SK-N-SH (cell line): ENCODE measurements around the gene LIMK2. TPM values are rescaled to one million over a fixed set of nuclear protein-coding genes. Genes with fewer than 3 reads are reported as not detected.

ENCODE experiments used
- CTCF ChIA-PET: fragments of 300-600, 350-600 bp; formaldehyde crosslinking; extraction: SDS; loops from one replicate; lab custom pipeline; 2021; lab: Yijun Ruan, JAX
- POLR2A ChIA-PET: fragments of 350-600 bp; sonication (Branson Sonifier 250); formaldehyde crosslinking; extraction: SDS; loops from one replicate; lab custom pipeline; 2020; ENCODE audit warnings: antibody characterized with exemption, inconsistent platforms; lab: Yijun Ruan, JAX
- DNase-seq: peaks from one replicate; pipeline ENCODE4 v3.0.0; 2012
- H2AFZ ChIP-seq: fragments of 200-600 bp; sonication (generic); 2 replicates; pipeline ENCODE4 v1.8.1; 2016; ENCODE audit warnings: antibody characterized with exemption, mild to moderate bottlenecking, low read depth
- H3F3A ChIP-seq: fragments of 200-600 bp; sonication (generic); replicated peaks from 2 replicates; pipeline ENCODE3; 2016; ENCODE audit warnings: antibody characterized with exemption, mild to moderate bottlenecking; ENCODE audit not compliant: insufficient read depth
- H3K27ac ChIP-seq, 2 experiments: fragments of 200-500 bp in 1 of 2; fragments of 200-600 bp in 1 of 2; sonication (Bioruptor generic) in 1 of 2; sonication (generic), shearing (Covaris generic) in 1 of 2; 2 replicates each; pipeline versions ENCODE4 v1.5.1 to v1.6.1; 2014 to 2016; ENCODE audit warnings: low read depth in 2 of 2, inconsistent platforms in 1 of 2, low read length in 1 of 2, mild to moderate bottlenecking in 1 of 2, mixed read lengths in 1 of 2
- H3K27me3 ChIP-seq: fragments of 200-600 bp; sonication (generic), shearing (Covaris generic); 2 replicates; pipeline ENCODE4 v1.6.1; 2016; ENCODE audit warnings: mixed run types; ENCODE audit not compliant: insufficient read depth
- H3K36me3 ChIP-seq, 2 experiments: fragments of 200-500 bp in 1 of 2; fragments of 200-600 bp in 1 of 2; sonication (Bioruptor generic) in 1 of 2; sonication (generic) in 1 of 2; replicated peaks in 1 of 2; 2 replicates each; pipeline versions ENCODE3 to v1.5.1; 2014 to 2016; ENCODE audit warnings: low read length in 1 of 2, mild to moderate bottlenecking in 1 of 2; ENCODE audit not compliant: insufficient read depth in 2 of 2, control insufficient read depth in 1 of 2
- H3K4me1 ChIP-seq, 2 experiments: fragments of 200-500 bp in 1 of 2; fragments of 200-600 bp in 1 of 2; sonication (Bioruptor generic) in 1 of 2; sonication (generic), shearing (Covaris generic) in 1 of 2; 2 replicates each; pipeline versions ENCODE4 v1.5.1 to v1.6.1; 2014 to 2016; ENCODE audit warnings: low read depth in 1 of 2, low read length in 1 of 2, mixed run types in 1 of 2; ENCODE audit not compliant: insufficient read depth in 2 of 2, control insufficient read depth in 1 of 2
- H3K4me2 ChIP-seq: fragments of 200-600 bp; sonication (generic), shearing (Covaris generic); 2 replicates; pipeline ENCODE4 v1.6.1; 2017; ENCODE audit warnings: mixed run types
- H3K4me3 ChIP-seq, 2 experiments: fragments of 200-500 bp in 1 of 2; fragments of 200-600 bp in 1 of 2; sonication (Bioruptor generic) in 1 of 2; sonication (generic), shearing (Covaris generic) in 1 of 2; 2 replicates each; pipeline versions ENCODE4 v1.5.1 to v1.8.1; 2014 to 2016; ENCODE audit warnings: low read depth in 2 of 2, inconsistent platforms in 1 of 2, low read length in 1 of 2, mild to moderate bottlenecking in 1 of 2, mixed read lengths in 1 of 2, moderate library complexity in 1 of 2
- H3K79me2 ChIP-seq: fragments of 200-600 bp; sonication (generic); 2 replicates; pipeline ENCODE4 v1.8.1; 2017; ENCODE audit warnings: mild to moderate bottlenecking; ENCODE audit not compliant: insufficient read depth
- H3K9ac ChIP-seq: fragments of 200-600 bp; sonication (generic); 2 replicates; pipeline ENCODE4 v1.6.1; 2017; ENCODE audit warnings: mixed run types
- H3K9me2 ChIP-seq: fragments of 200-600 bp; sonication (generic); 2 replicates; pipeline ENCODE4 v1.6.1; 2017; ENCODE audit warnings: mixed run types
- H3K9me3 ChIP-seq: fragments of 200-600 bp; sonication (generic); 2 replicates; pipeline ENCODE4 v1.6.1; 2017; ENCODE audit warnings: mixed run types, mild to moderate bottlenecking, moderate library complexity
- H4K20me1 ChIP-seq: fragments of 200-600 bp; sonication (generic); 2 replicates; pipeline ENCODE4 v1.6.1; 2017; ENCODE audit warnings: mild to moderate bottlenecking, mixed run types; ENCODE audit not compliant: insufficient read depth
- EP300 ChIP-seq, 2 experiments: IDR thresholded peaks; 2 replicates each; pipeline versions ENCODE4 v1.4.0 to v1.6.1; 2012; ENCODE audit warnings: borderline replicate concordance in 1 of 2, low read depth in 1 of 2, low read length in 1 of 2
- EZH2phosphoT487 ChIP-seq: fragments of 200-600 bp; sonication (generic); IDR thresholded peaks from 2 replicates; pipeline ENCODE4 v1.6.1; 2017; ENCODE audit warnings: low read depth, mixed run types, mild to moderate bottlenecking, antibody characterized with exemption, moderate library complexity, borderline replicate concordance
- FOSL2 ChIP-seq: IDR thresholded peaks from 2 replicates; pipeline ENCODE4 v1.4.0; 2012; ENCODE audit warnings: low read depth, mild to moderate bottlenecking, moderate library complexity, borderline replicate concordance
- FOXJ3 ChIP-seq: sonication (generic); formaldehyde crosslinking; IDR thresholded peaks from 2 replicates; pipeline ENCODE4 v1.5.1; 2020; ENCODE audit warnings: mild to moderate bottlenecking, missing genetic modification reagents
- FOXM1 ChIP-seq: IDR thresholded peaks from 2 replicates; pipeline ENCODE4 v1.4.0; 2012; ENCODE audit warnings: low read depth, mild to moderate bottlenecking
- GABPA ChIP-seq: IDR thresholded peaks from 2 replicates; pipeline ENCODE4 v1.4.0; 2012; ENCODE audit warnings: low read depth, mild to moderate bottlenecking
- GATA2 ChIP-seq: sonication (generic); formaldehyde crosslinking; IDR thresholded peaks from 2 replicates; pipeline ENCODE4 v1.5.0; 2020; ENCODE audit warnings: mild to moderate bottlenecking, missing genetic modification reagents
- IRF3 ChIP-seq: fragments of 150-350 bp; IDR thresholded peaks from 2 replicates; pipeline ENCODE4 v1.6.1; 2016; ENCODE audit warnings: mild to moderate bottlenecking, low read depth, low read length
- MAX ChIP-seq: IDR thresholded peaks from 2 replicates; pipeline ENCODE4 v1.4.0; 2012; ENCODE audit warnings: low read depth
- NRF1 ChIP-seq: IDR thresholded peaks from 2 replicates; pipeline ENCODE4 v1.6.1; 2012; ENCODE audit warnings: low read depth, mild to moderate bottlenecking, low read length
- RAD21 ChIP-seq: IDR thresholded peaks from 2 replicates; pipeline ENCODE4 v1.6.1; 2012; ENCODE audit warnings: mild to moderate bottlenecking, low read length
- RCOR1 ChIP-seq: fragments of 150-350 bp; IDR thresholded peaks from 2 replicates; pipeline ENCODE4 v1.6.1; 2017; ENCODE audit warnings: antibody characterized with exemption, low read length
- RFX5 ChIP-seq: IDR thresholded peaks from 2 replicates; pipeline ENCODE4 v1.6.1; 2012; ENCODE audit warnings: mild to moderate bottlenecking, improper control_type of control experiment, low read length
- RXRA ChIP-seq: IDR thresholded peaks from 2 replicates; pipeline ENCODE4 v1.4.0; 2012; ENCODE audit warnings: low read depth, mild to moderate bottlenecking, borderline replicate concordance
- SIN3A ChIP-seq: IDR thresholded peaks from 2 replicates; pipeline ENCODE4 v1.6.1; 2012; ENCODE audit warnings: low read depth, mild to moderate bottlenecking, low read length, moderate library complexity, borderline replicate concordance
- SMC3 ChIP-seq: IDR thresholded peaks from 2 replicates; pipeline ENCODE4 v1.6.1; 2012; ENCODE audit warnings: low read depth, low read length, improper control_type of control experiment
- TAF1 ChIP-seq: IDR thresholded peaks from 2 replicates; pipeline ENCODE4 v1.6.1; 2012; ENCODE audit warnings: low read depth, mild to moderate bottlenecking, low read length, moderate library complexity, borderline replicate concordance
- TCF12 ChIP-seq: IDR thresholded peaks from 2 replicates; pipeline ENCODE4 v1.4.0; 2012
- USF2 ChIP-seq: fragments of 150-350 bp; IDR thresholded peaks from 2 replicates; pipeline ENCODE4 v1.6.1; 2017; ENCODE audit warnings: antibody characterized with exemption, low read length, low read depth, borderline replicate concordance
- WGBS: methylation state at CpG from one replicate; pipeline ENCODE4 v1.1.6; 2017; ENCODE audit warnings: low lambda C conversion rate; 5-methylcytosine and 5-hydroxymethylcytosine counted together
- polyA plus RNA-seq, 3 experiments: library from polyadenylated mRNA; depleted of rRNA; stranded (reverse); fragments of >200 nt; gene quantifications; 2 replicates each; pipeline ENCODE4 v1.2.3, GENCODE V29; 2012

LIMK2 gene
- polyA plus RNA-seq, 1 of the 3 experiments (the other 2 are of a cell fraction): 9.8 TPM

- no peak for TF ChIP-seq TCF12
Observed at GRCh38 chr22:31179345-31179744, 32.8 kb upstream of the LIMK2 start (continued).

GRCh38 chr22:31184015-31184414 lies 28.1 kb upstream of the LIMK2 start:
- H3K9me3 ChIP-seq: no peaks in the 10 kb centered on the region
- peaks cover 8 to 9% of the 10 kb centered on the region in 2 experiments for H3K36me3 ChIP-seq
- no peaks in the 10 kb centered on the region for H3K4me1 ChIP-seq
- H3K4me2 ChIP-seq: no peak overlapping the region
- no peak for DNase-seq
- H3K27ac ChIP-seq: no peak overlapping the region
- no peak overlapping the region for H2AFZ ChIP-seq
- ChIA-PET POLR2A (no interaction called here), CTCF (no interaction called here)
- H3K9me2 ChIP-seq: no peaks in the 10 kb centered on the region
- 98% methylated on average over 10 of the region's 30 CpGs for WGBS
- H3K27me3 ChIP-seq: no peaks in the 10 kb centered on the region
- H3K79me2 ChIP-seq: peaks cover 66% of the 10 kb centered on the region
- H3K4me3 ChIP-seq: no peak overlapping the region
- no peak for TF ChIP-seq RCOR1
- no peak for TF ChIP-seq RXRA
- TF ChIP-seq SIN3A: no peak
- TF ChIP-seq FOXJ3: no peak
- no peak for TF ChIP-seq FOSL2
- no peak for TF ChIP-seq USF2
- no peak for TF ChIP-seq IRF3
- no peak for TF ChIP-seq RAD21
- no peak for TF ChIP-seq MAX
- no peak for TF ChIP-seq NRF1
- no peak for TF ChIP-seq GATA2 (CRISPR knock-in tag)
- no peak for TF ChIP-seq RFX5
- no peak for TF ChIP-seq TCF12
- no peak for TF ChIP-seq GABPA
- no peak for TF ChIP-seq TAF1
- TF ChIP-seq EZH2phosphoT487: no peak
- TF ChIP-seq FOXM1: no peak
- no peak for TF ChIP-seq EP300 (IDR thresholded peaks at IDR 0.05; ENCODE audit: borderline replicate concordance in 1 of 2, low read depth in 1 of 2, low read length in 1 of 2)
- no peak for TF ChIP-seq SMC3
- peaks cover 3% of the 10 kb centered on the region for H3F3A ChIP-seq
- H3K9ac ChIP-seq: no peak overlapping the region
- H4K20me1 ChIP-seq: no peaks in the 10 kb centered on the region
